ENCODE measurements around the gene KANSL1L.

Gene KANSL1L

DNA sequence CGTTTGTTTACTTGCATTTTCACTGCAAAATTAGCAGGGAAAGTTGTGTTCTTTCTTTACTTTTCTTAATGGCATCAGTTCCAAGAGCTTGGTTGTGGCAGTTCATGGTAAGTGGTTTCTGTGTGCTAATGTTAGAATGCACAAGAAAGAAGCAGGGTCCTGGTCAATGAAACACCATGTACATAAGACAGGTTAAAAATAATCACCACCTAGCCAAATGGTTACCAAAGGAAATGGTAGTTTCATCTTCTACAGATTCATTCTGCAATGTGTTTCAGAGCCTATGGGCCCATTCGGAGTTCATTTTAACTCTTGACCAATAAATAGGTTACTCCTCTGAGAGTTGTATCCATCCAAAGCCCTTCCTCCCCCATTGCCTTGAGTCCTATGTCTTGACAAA lies 186.9 kb downstream of the KANSL1L start:
- TF ChIP-seq EZH2 (IDR thresholded peaks at IDR 0.05; ENCODE audit: borderline replicate concordance, low read length): no peak
- TF ChIP-seq, protein P1, sequence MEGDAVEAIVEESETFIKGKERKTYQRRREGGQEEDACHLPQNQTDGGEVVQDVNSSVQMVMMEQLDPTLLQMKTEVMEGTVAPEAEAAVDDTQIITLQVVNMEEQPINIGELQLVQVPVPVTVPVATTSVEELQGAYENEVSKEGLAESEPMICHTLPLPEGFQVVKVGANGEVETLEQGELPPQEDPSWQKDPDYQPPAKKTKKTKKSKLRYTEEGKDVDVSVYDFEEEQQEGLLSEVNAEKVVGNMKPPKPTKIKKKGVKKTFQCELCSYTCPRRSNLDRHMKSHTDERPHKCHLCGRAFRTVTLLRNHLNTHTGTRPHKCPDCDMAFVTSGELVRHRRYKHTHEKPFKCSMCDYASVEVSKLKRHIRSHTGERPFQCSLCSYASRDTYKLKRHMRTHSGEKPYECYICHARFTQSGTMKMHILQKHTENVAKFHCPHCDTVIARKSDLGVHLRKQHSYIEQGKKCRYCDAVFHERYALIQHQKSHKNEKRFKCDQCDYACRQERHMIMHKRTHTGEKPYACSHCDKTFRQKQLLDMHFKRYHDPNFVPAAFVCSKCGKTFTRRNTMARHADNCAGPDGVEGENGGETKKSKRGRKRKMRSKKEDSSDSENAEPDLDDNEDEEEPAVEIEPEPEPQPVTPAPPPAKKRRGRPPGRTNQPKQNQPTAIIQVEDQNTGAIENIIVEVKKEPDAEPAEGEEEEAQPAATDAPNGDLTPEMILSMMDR (IDR thresholded peaks at IDR 0.05; ENCODE audit: low read length): no peak
- Histone ChIP-seq H3K4me2 (ENCODE audit: low read length) (no peak overlapping the region), H3K27ac (ENCODE audit: low read depth, low read length, poor library complexity, severe bottlenecking) (no peak overlapping the region)

DNA sequence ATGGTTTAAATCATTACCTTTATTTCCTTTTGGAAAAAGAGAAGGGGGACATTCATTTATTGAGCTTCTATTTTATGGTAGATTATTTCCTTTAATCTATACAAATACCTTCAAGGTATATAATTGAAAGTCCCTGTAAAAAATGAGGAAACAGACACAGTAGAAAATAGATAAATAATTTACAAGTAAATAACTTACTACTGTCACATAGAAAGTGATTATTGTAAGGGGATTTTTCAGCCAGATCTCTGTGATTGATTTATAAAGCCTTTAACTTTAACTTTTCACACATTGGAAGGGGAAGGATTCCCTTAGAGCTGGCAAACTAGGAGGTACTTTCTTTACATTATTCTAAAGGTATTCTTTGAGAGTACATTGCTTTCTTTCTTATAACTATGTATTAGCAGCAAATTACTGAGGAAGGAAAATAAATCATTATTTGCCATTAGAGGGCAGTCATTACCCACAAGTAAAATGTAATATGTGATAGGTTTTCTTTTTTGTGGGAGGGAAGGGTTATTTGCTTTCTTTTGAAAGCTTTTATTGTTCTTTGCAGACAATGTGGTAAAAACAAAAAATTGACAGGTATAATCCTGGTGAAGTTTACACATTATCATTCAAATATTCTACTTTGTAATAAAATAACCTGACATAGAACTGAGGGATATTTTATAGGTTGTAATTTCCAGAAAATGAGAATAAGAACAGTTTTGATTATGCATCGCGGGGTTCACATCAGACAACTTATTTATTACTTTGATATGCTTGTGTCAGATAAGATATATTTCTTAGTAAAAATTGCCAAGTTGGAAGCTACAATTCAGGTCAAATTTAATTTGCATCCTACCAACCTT lies 193.6 kb downstream of the KANSL1L start:
- no peak for TF ChIP-seq EZH2 (IDR thresholded peaks at IDR 0.05; ENCODE audit: borderline replicate concordance, low read length)
- TF ChIP-seq, protein P1 (IDR thresholded peaks at IDR 0.05; ENCODE audit: low read length): peak; percentile 67
- Histone ChIP-seq H3K4me3 (ENCODE audit: low read depth, low read length, poor library complexity, severe bottlenecking) (no peak overlapping the region), H3K4me2 (ENCODE audit: low read length) (no peak overlapping the region), H3K79me2 (ENCODE audit: insufficient read depth, low read length) (no peaks in the 10 kb centered on the region), H3K27ac (ENCODE audit: low read depth, low read length, poor library complexity, severe bottlenecking) (no peak overlapping the region), H3F3A (ENCODE audit: insufficient read depth, low read length) (no peaks in the 10 kb centered on the region), H2AFZ (ENCODE audit: low read length) (no peak overlapping the region), H4K20me1 (ENCODE audit: insufficient read depth, low read length) (no peaks in the 10 kb centered on the region), H3K9me2 (ENCODE audit: low read depth, low read length) (no peaks in the 10 kb centered on the region), H3K4me1 (ENCODE audit: insufficient read depth, low read length, severe bottlenecking) (no peaks in the 10 kb centered on the region), H3K9ac (ENCODE audit: low read length) (no peak overlapping the region), H3K27me3 (ENCODE audit: insufficient read depth, low read length) (no peaks in the 10 kb centered on the region), H3K36me3 (ENCODE audit: insufficient read depth, low read length) (no peaks in the 10 kb centered on the region), H3K9me3 (ENCODE audit: low read length) (no peaks in the 10 kb centered on the region)

More for the DNA sequence above, 186.9 kb downstream of the KANSL1L start:
- no peaks in the 10 kb centered on the region for H3K9me3 ChIP-seq (ENCODE audit: low read length)
- H3K36me3 ChIP-seq (ENCODE audit: insufficient read depth, low read length): no peaks in the 10 kb centered on the region
- no peaks in the 10 kb centered on the region for H3K79me2 ChIP-seq (ENCODE audit: insufficient read depth, low read length)
- no peaks in the 10 kb centered on the region for H3F3A ChIP-seq (ENCODE audit: insufficient read depth, low read length)
- H3K9me2 ChIP-seq (ENCODE audit: low read depth, low read length): no peaks in the 10 kb centered on the region
- no peak overlapping the region for H3K9ac ChIP-seq (ENCODE audit: low read length)
- no peak overlapping the region for H3K4me3 ChIP-seq (ENCODE audit: low read depth, low read length, poor library complexity, severe bottlenecking)
- no peaks in the 10 kb centered on the region for H3K4me1 ChIP-seq (ENCODE audit: insufficient read depth, low read length, severe bottlenecking)
- no peaks in the 10 kb centered on the region for H3K27me3 ChIP-seq (ENCODE audit: insufficient read depth, low read length)
- no peak overlapping the region for H2AFZ ChIP-seq (ENCODE audit: low read length)
- H4K20me1 ChIP-seq (ENCODE audit: insufficient read depth, low read length): no peaks in the 10 kb centered on the region

DNA sequence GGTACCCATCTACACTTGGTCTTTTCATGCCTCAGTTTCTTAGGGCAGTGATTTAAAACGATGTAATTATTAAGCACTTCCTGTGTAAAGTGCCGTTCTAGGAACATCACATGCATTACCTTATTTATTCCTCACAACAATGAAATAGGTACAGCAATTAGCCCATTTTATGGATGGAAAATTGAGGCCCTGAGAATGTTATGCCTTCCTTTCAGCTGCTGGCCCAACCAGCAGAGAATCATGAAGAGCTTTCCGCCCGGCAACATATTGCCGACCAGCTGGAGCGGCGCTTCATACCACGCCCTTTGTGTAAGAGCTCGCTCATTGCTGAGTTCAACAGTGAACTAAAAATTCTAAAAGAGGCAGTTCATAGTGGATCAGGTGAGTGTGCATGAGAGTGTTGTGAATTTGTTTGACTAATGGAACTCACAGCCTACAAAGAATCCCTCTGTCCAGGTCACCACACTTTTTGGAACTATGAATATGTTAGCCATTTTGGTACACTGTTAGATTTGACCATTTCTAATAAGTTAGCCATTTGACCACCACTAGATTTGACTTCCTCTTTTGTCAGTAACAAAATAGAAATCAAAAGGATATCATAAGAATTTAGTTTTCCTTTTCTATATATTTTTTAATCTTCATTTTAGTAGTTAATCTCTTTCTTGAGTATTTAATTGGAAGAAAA lies 194.4 kb downstream of the KANSL1L start:
- no peaks in the 10 kb centered on the region for H3K4me1 ChIP-seq (ENCODE audit: insufficient read depth, low read length, severe bottlenecking)
- no peaks in the 10 kb centered on the region for H3K36me3 ChIP-seq (ENCODE audit: insufficient read depth, low read length)
- H3K9me2 ChIP-seq (ENCODE audit: low read depth, low read length): no peaks in the 10 kb centered on the region
- no peak overlapping the region for H2AFZ ChIP-seq (ENCODE audit: low read length)
- no peaks in the 10 kb centered on the region for H3K79me2 ChIP-seq (ENCODE audit: insufficient read depth, low read length)
- no peaks in the 10 kb centered on the region for H3K9me3 ChIP-seq (ENCODE audit: low read length)
- H3K27me3 ChIP-seq (ENCODE audit: insufficient read depth, low read length): no peaks in the 10 kb centered on the region
- H3K9ac ChIP-seq (ENCODE audit: low read length): no peak overlapping the region
- no peak overlapping the region for H3K27ac ChIP-seq (ENCODE audit: low read depth, low read length, poor library complexity, severe bottlenecking)
- H3K4me3 ChIP-seq (ENCODE audit: low read depth, low read length, poor library complexity, severe bottlenecking): no peak overlapping the region
- no peak for TF ChIP-seq EZH2 (IDR thresholded peaks at IDR 0.05; ENCODE audit: borderline replicate concordance, low read length)
- TF ChIP-seq, protein P1 (IDR thresholded peaks at IDR 0.05; ENCODE audit: low read length): no peak
- H4K20me1 ChIP-seq (ENCODE audit: insufficient read depth, low read length): no peaks in the 10 kb centered on the region
- no peaks in the 10 kb centered on the region for H3F3A ChIP-seq (ENCODE audit: insufficient read depth, low read length)
- no peak overlapping the region for H3K4me2 ChIP-seq (ENCODE audit: low read length)

Data from OCI-LY1 (cell line).